Activated naive CD8-positive, alpha-beta T cell treated with anti-CD3 and anti-CD28 coated beads, Interleukin-2, amount 10 ng/mL, durations not matched to agents 7 days and 5 days (primary cell): ENCODE data around the gene PCNX3. TPM values are rescaled to one million over a fixed set of nuclear protein-coding genes. Genes with fewer than 3 reads are reported as not detected.

Experiments used
- ATAC-seq: fragments of 150-1000 bp; cut with Tn5 transposase; one replicate; pipeline ENCODE4 v1.10.0; 2021; ENCODE audit warnings: low read depth, moderate library complexity
- POLR2A ChIA-PET: fragments of 350-600 bp; sonication (Branson Sonifier 250); formaldehyde crosslinking; loops from one replicate; lab custom pipeline; 2021; ENCODE audit warnings: antibody characterized with exemption; lab: Charles Lee
- DNase-seq: peaks from one replicate; pipeline ENCODE4 v3.0.0; 2021
- H3K27ac Mint-ChIP-seq: one replicate; pipeline ENCODE4 v1.8.0; 2022; ENCODE audit warnings: mild to moderate bottlenecking, mixed read lengths
- H3K27me3 Mint-ChIP-seq: one replicate; pipeline ENCODE4 v1.8.0; 2022; ENCODE audit warnings: mild to moderate bottlenecking, moderate library complexity, mixed read lengths
- H3K36me3 Mint-ChIP-seq: one replicate; pipeline ENCODE4 v1.8.0; 2021; ENCODE audit warnings: mild to moderate bottlenecking, mixed read lengths
- H3K4me1 Mint-ChIP-seq: one replicate; pipeline ENCODE4 v1.8.0; 2021; ENCODE audit warnings: mixed read lengths
- H3K4me3 Mint-ChIP-seq: one replicate; pipeline ENCODE4 v1.8.0; 2022; ENCODE audit warnings: mild to moderate bottlenecking, moderate library complexity, mixed read lengths
- H3K9me3 Mint-ChIP-seq: one replicate; pipeline ENCODE4 v1.8.0; 2021; ENCODE audit warnings: mixed read lengths
- total RNA-seq, 2 experiments: library from RNA; stranded (reverse); gene quantifications; one replicate each; pipeline ENCODE4 v1.2.3, GENCODE V29; 2021

PCNX3 gene
- total RNA-seq, 2 experiments from 2014 or later, result 57.2 to 60.2 TPM

GRCh38 chr11:65584723-65585171, 30.8 kb upstream of the PCNX3 start:
- ATAC-seq, result no peak
- no peak overlapping the region for H3K4me3 Mint-ChIP-seq
- peaks cover 15% of the 10 kb centered on the region for H3K36me3 Mint-ChIP-seq

DNA sequence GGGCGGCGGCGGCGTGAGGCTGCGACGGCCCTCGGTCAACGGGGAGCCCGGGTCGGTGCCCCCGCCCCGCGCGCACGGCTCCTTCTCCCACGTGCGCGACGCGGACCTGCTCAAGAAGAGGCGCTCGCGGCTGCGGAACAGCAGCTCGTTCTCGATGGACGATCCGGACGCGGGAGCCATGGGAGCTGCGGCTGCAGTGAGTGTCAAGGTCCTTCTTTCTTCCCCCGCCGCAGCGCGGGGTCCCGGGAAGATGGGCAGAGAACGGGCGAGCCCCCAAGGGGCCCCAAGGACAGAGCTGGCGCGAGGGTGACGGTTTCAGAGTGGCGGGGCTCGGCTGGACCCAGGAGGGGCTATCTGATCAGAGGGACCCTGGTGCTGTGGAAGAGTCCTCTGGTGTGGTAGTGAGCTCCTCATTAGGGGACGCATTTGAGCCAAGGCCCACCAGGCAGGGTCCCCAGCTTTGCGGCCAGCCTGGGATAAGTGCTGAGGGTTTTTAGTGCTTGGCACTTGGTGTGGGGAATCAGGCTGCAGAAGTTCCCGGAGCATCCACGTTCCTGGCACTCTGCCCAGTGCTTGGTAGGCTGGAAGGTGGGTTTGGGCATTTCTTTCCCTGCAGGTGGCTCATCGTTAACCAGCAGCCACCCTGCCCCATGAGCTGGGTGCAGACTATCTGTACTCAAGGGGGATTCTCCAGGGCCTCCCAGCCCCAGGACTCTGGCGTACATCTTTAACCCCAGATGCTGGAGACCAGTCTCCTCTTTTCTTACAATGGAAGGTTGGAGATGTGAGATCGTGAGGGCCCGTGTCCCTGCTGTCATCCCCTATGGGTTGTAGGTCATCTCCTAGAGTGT, 30.0 kb upstream of the PCNX3 start:
- Mint-ChIP-seq H3K27me3 (no peaks in the 10 kb centered on the region), H3K27ac (peak overlapping the region; percentile 37), H3K36me3 (peaks cover 15% of the 10 kb centered on the region), H3K9me3 (no peaks in the 10 kb centered on the region), H3K4me1 (peaks cover 36% of the 10 kb centered on the region), H3K4me3 (no peak overlapping the region)
- ATAC-seq (no peak), DNase-seq (no peak)
- POLR2A ChIA-PET, result interaction anchor here (0.9 to 8.3 kb wide), 3 partner anchors 9 to 45 kb away, joined by 3 to 107 read pairs (median 52); partner anchors contain the start of genes EHBP1L1, FAM89B and ZNRD2

More at GRCh38 chr11:65584723-65585171, 30.8 kb upstream of the PCNX3 start:
- Mint-ChIP-seq H3K27me3 (no peaks in the 10 kb centered on the region), H3K4me1 (peaks cover 36% of the 10 kb centered on the region), H3K27ac (no peak overlapping the region), H3K9me3 (no peaks in the 10 kb centered on the region)
- POLR2A ChIA-PET, result interaction anchor here (8.3 kb wide), 1 partner anchor 8 kb away, joined by 107 read pairs; the partner anchor contains the start of gene EHBP1L1
- no peak for DNase-seq

DNA sequence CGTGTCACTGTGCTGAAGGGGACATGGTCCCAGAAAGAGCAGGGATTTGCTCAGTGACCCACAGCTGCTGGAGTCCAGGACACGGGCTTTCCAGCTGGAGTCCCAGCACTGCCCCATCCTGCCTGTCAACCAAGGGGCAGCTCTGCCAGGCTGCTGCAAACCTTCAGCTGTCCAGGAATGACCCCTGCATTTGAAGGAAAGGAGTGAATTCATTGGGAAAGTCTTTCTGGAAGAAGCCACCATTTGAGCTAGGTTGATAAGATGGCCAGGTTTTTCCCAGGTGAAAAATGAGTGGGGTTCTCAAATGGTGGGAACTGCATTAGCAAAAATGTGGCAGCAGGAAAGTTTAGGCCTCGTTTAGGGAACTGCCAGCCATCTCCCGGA, 29.3 kb upstream of the PCNX3 start:
- Mint-ChIP-seq H3K27me3 (no peaks in the 10 kb centered on the region), H3K4me1 (peaks cover 35% of the 10 kb centered on the region), H3K27ac (peak overlapping the region; percentile 49), H3K9me3 (no peaks in the 10 kb centered on the region), H3K36me3 (peaks cover 14% of the 10 kb centered on the region), H3K4me3 (no peak overlapping the region)
- ATAC-seq, result no peak
- DNase-seq, result no peak
- POLR2A ChIA-PET, result interaction anchor here (0.9 to 8.3 kb wide), 3 partner anchors 9 to 46 kb away, joined by 3 to 107 read pairs (median 52); partner anchors contain the start of genes EHBP1L1, FAM89B and ZNRD2

DNA sequence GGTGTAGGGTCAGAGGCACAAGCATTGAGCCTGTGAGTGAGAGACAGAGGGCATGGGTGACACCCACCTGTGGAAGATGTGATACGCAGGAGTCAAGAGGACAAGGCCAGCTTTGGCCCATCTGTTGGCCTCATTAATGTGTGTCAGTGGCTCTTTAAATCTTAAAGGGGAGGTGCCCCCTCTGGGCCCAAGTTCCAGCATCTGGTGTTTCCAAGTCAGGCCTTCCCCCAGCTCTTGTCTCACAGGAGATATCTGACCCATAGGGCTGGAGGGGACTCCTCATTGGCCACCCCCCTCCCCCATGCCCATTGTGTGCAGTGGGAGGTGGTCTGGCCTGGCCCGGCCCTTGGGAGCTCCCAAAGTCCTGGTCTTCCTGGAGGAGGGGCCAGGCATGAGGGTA, 28.9 kb upstream of the PCNX3 start:
- Mint-ChIP-seq H3K36me3 (peaks cover 13% of the 10 kb centered on the region), H3K27me3 (no peaks in the 10 kb centered on the region), H3K9me3 (no peaks in the 10 kb centered on the region), H3K4me1 (peaks cover 35% of the 10 kb centered on the region), H3K4me3 (no peak overlapping the region), H3K27ac (peak overlapping the region; percentile 49)
- ATAC-seq (no peak), DNase-seq (no peak)
- POLR2A ChIA-PET, result interaction anchor here (0.7 to 8.3 kb wide), 5 partner anchors 10 to 101 kb away, joined by 3 to 107 read pairs (median 4); partner anchors contain the start of genes EHBP1L1, FAM89B and ZNRD2

DNA sequence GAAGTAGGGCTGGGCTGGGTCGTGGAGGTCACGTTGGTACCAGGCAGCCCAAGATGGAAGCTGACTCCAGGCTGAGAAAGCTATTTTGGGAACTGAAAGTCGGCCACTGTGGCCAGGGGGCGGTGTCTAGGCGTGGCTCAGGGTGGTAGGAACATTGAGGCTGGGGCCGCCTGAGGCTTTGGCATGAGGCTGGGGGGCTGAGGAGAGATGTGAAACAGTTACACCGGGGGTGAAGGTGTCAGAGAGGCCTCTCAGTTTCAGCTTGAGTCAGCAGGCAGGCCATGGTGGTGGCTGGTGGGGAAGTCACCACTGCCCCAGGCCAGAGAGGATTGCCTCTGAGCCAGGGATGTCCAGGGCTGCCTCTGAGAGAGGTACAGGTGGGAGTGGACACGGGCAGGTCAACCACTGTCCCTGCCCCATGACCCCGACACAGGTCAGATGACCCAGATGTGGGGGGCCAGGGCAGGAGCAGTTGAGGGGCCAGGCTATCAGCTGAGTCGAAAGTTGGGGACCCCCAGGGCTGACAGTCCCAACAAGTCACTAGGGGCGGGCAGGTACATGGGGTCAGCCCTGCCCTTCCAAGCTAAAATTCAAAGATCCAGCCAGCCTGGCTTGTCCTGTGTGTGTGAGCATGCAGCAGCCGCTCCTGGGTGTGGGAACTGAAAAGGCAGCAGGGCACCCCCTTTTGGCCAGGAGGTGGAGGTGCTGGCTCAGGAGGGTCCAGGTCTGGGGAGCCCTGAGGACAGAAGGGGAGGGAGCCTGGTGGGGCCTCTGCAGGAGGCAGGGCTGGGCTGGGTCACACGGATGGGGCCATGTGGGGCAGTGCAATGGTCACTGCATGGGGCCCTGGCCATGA, 27.1 kb upstream of the PCNX3 start:
- Mint-ChIP-seq H3K4me1 (peaks cover 31% of the 10 kb centered on the region), H3K9me3 (no peaks in the 10 kb centered on the region), H3K27me3 (no peaks in the 10 kb centered on the region), H3K4me3 (peak overlapping the region; percentile 64), H3K27ac (peak overlapping the region; percentile 93), H3K36me3 (peaks cover 12% of the 10 kb centered on the region)
- peak; percentile 75 for DNase-seq
- peak; percentile 82 for ATAC-seq
- POLR2A ChIA-PET, result interaction anchor here (0.6 to 8.3 kb wide), 16 partner anchors 7 to 637 kb away, joined by 3 to 107 read pairs (median 4); partner anchors contain the start of genes EHBP1L1, FAM89B, KCNK7 and MAP3K11

- DNase-seq (no peak), ATAC-seq (peak; percentile 14)
- Mint-ChIP-seq H3K9me3 (no peaks in the 10 kb centered on the region), H3K4me3 (no peak overlapping the region), H3K27ac (peak overlapping the region; percentile 93), H3K4me1 (peaks cover 29% of the 10 kb centered on the region), H3K36me3 (peaks cover 10% of the 10 kb centered on the region), H3K27me3 (no peaks in the 10 kb centered on the region)
- POLR2A ChIA-PET, result interaction anchor here (0.6 to 8.3 kb wide), 8 partner anchors 13 to 145 kb away, joined by 3 to 107 read pairs (median 4); partner anchors contain the start of genes EHBP1L1, FAM89B, SCYL1 and ZNRD2
Measured at GRCh38 chr11:65589444-65590239, 25.9 kb upstream of the PCNX3 start.

GRCh38 chr11:65590240-65590738, 25.3 kb upstream of the PCNX3 start:
- peaks cover 29% of the 10 kb centered on the region for H3K4me1 Mint-ChIP-seq
- no peak for DNase-seq
- peaks cover 10% of the 10 kb centered on the region for H3K36me3 Mint-ChIP-seq
- H3K27me3 Mint-ChIP-seq, result no peaks in the 10 kb centered on the region
- no peak for ATAC-seq
- POLR2A ChIA-PET, result interaction anchor here (0.6 to 8.3 kb wide), 8 partner anchors 11 to 65 kb away, joined by 3 to 107 read pairs (median 4); partner anchors contain the start of genes EHBP1L1, FAM89B, SCYL1 and ZNRD2
- H3K27ac Mint-ChIP-seq, result peak overlapping the region; percentile 21
- H3K9me3 Mint-ChIP-seq, result no peaks in the 10 kb centered on the region
- H3K4me3 Mint-ChIP-seq, result no peak overlapping the region

- H3K36me3 Mint-ChIP-seq, result peaks cover 8% of the 10 kb centered on the region
- no peaks in the 10 kb centered on the region for H3K27me3 Mint-ChIP-seq
- peaks cover 21% of the 10 kb centered on the region for H3K4me1 Mint-ChIP-seq
- H3K4me3 Mint-ChIP-seq, result no peak overlapping the region
- ATAC-seq, result no peak
- DNase-seq, result no peak
- no peak overlapping the region for H3K27ac Mint-ChIP-seq
- POLR2A ChIA-PET, result interaction anchor here (1.9 to 8.3 kb wide), 3 partner anchors 15 to 51 kb away, joined by 4 to 107 read pairs (median 24); partner anchors contain the start of gene EHBP1L1
- H3K9me3 Mint-ChIP-seq, result no peaks in the 10 kb centered on the region
Measured at GRCh38 chr11:65591939-65592857, 23.4 kb upstream of the PCNX3 start.

- peaks cover 13% of the 10 kb centered on the region for H3K4me1 Mint-ChIP-seq
- POLR2A ChIA-PET, result interaction anchor here (0.7 to 5.0 kb wide), 8 partner anchors 10 to 52 kb away, joined by 3 to 24 read pairs (median 4); partner anchors contain the start of genes EHBP1L1 and MAP3K11
- no peaks in the 10 kb centered on the region for H3K27me3 Mint-ChIP-seq
- H3K9me3 Mint-ChIP-seq, result no peaks in the 10 kb centered on the region
- no peak overlapping the region for H3K4me3 Mint-ChIP-seq
- H3K27ac Mint-ChIP-seq, result no peak overlapping the region
- ATAC-seq, result no peak
- no peak for DNase-seq
- peaks cover 6% of the 10 kb centered on the region for H3K36me3 Mint-ChIP-seq
Measured at GRCh38 chr11:65592858-65593517, 22.6 kb upstream of the PCNX3 start.

DNA sequence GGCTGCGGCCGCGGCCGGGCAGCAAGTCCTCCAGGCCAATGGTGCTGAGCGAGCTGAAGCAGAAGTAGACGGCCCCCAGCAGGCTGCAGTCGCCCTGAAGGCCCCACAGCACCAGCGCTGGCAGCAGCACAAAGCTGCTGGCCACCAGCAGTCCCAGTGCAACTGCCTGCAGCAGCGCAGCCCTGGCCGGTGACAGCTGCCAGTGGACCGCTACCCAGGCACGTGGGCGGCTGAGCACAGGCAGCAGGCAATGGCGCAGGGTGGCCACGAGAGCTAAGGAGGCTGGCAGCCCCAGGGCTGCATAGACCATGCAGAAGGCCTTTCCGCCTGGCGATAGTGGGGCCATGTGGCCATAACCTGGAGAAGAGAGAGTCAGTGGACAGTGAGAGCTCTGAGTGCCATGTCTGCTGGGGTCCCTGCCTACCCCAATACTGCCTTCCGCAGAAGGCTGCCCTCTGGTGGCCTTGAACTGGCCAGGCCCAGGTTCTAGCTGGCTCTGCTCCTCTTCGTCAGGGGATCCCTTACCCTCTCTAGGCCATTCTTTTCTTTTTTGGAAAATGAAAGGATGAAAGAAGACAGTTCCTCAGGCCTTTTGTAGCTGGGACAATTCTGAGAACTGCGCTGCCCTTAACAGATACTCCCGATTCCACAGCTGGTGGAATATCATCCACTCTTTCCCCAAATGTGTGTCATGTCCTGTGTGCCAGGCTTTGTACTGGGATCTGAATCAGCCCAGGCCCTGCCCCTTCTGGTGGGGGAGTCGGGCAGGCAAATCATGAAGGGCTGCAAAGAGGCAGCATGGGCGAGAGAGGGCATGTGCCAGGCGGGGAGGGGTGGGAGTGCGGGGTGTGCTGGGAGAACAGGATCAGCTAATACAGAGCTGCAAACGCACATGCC, 21.8 kb upstream of the PCNX3 start:
- DNase-seq (peak; percentile 60), ATAC-seq (peak; percentile 48)
- Mint-ChIP-seq H3K27me3 (no peaks in the 10 kb centered on the region), H3K9me3 (no peaks in the 10 kb centered on the region), H3K36me3 (peaks cover 5% of the 10 kb centered on the region), H3K27ac (peak overlapping the region; percentile 48), H3K4me1 (peaks cover 6% of the 10 kb centered on the region), H3K4me3 (no peak overlapping the region)
- POLR2A ChIA-PET, result interaction anchor here (0.6 to 5.0 kb wide), 10 partner anchors 11 to 125 kb away, joined by 3 to 24 read pairs (median 4); partner anchors contain the start of genes EHBP1L1 and MAP3K11
